NCI-H1048 (cell line): ENCODE data around the gene FHOD1.
A peak's percentile ranks its signal among the peaks of the same experiment; 100 is the strongest.

Source experiments
- DNase-seq: peaks from one replicate; lab custom pipeline; 2025; lab: John Stamatoyannopoulos, UW

The FHOD1 gene

GRCh38 chr16:67247192-67248072, at the start of gene FHOD1:
Gene FHOD1, minus strand, starts transcription at chr16:67247481. Its CDS starts 71 bp downstream, at chr16:67247410.
- peak; percentile 22 for DNase-seq

GRCh38 chr16:67296420-67296819, 49.1 kb upstream of the FHOD1 start:
- DNase-seq: no peak

- no peak for DNase-seq
Measured at GRCh38 chr16:67294938-67295361, 47.7 kb upstream of the FHOD1 start.

GRCh38 chr16:67294171-67294757, 47.0 kb upstream of the FHOD1 start:
- DNase-seq: no peak

- no peak for DNase-seq
Measured at GRCh38 chr16:67291461-67291860, 44.2 kb upstream of the FHOD1 start.

GRCh38 chr16:67287960-67288359, 40.7 kb upstream of the FHOD1 start:
- DNase-seq: no peak

- no peak for DNase-seq
Measured at GRCh38 chr16:67286441-67287235, 39.4 kb upstream of the FHOD1 start.

GRCh38 chr16:67284699-67285646, 37.7 kb upstream of the FHOD1 start:
- DNase-seq: no peak

GRCh38 chr16:67283826-67284555, 36.7 kb upstream of the FHOD1 start:
- no peak for DNase-seq

- no peak for DNase-seq
Measured at GRCh38 chr16:67283039-67283825, 36.0 kb upstream of the FHOD1 start.

GRCh38 chr16:67282447-67282805, 35.1 kb upstream of the FHOD1 start:
- DNase-seq: no peak

GRCh38 chr16:67281536-67282446, 34.5 kb upstream of the FHOD1 start:
- DNase-seq: no peak

GRCh38 chr16:67280090-67281015, 33.1 kb upstream of the FHOD1 start:
- no peak for DNase-seq

- DNase-seq: peak; percentile 2
Measured at GRCh38 chr16:67279296-67280089, 32.2 kb upstream of the FHOD1 start, which contains the start of gene PLEKHG4. Gene PLEKHG4, plus strand, starts transcription at chr16:67279532. Its CDS starts 513 bp downstream, at chr16:67280045.

GRCh38 chr16:67278773-67279295, 31.6 kb upstream of the FHOD1 start:
- DNase-seq: no peak

- DNase-seq: no peak
Measured at GRCh38 chr16:67277999-67278772, 30.9 kb upstream of the FHOD1 start.
